Activated CD8-positive, alpha-beta memory T cell treated with anti-CD3 and anti-CD28 coated beads for 36 hours (primary cell): Measurements from ENCODE around the gene MICAL3. TPM values are rescaled to one million over a fixed set of nuclear protein-coding genes. Genes with fewer than 3 reads are reported as not detected.
"Not testable (repeated sequence)": the region's sequence is repeated elsewhere in the genome, so short reads cannot be mapped to it uniquely, and the experiment has no call there.

ENCODE experiments used
- CTCF ChIA-PET: fragments of 350-600 bp; sonication (Branson Sonifier 250); formaldehyde crosslinking; loops from one replicate; lab custom pipeline; 2021; ENCODE audit warnings: antibody characterized with exemption; lab: Charles Lee
- POLR2A ChIA-PET: fragments of 350-600 bp; sonication (Branson Sonifier 250); formaldehyde crosslinking; loops from one replicate; lab custom pipeline; 2021; ENCODE audit warnings: antibody characterized with exemption; lab: Charles Lee
- total RNA-seq, 2 experiments: library from RNA; stranded (reverse); gene quantifications; one replicate each; pipeline ENCODE4 v1.2.3, GENCODE V29; 2021

Gene MICAL3
- total RNA-seq, 2 experiments from 2014 or later = 47.1 to 48.6 TPM

DNA sequence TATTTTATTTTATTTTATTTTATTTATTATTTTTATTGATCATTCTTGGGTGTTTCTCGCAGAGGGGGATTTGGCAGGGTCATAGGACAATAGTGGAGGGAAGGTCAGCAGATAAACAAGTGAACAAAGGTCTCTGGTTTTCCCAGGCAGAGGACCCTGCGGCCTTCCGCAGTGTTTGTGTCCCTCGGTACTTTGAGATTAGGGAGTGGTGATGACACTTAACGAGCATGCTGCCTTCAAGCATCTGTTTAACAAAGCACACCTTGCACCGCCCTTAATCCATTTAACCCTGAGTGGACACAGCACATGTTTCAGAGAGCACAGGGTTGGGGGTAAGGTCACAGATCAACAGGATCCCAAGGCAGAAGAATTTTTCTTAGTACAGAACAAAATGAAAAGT, 16.5 kb upstream of the MICAL3 start:
- POLR2A ChIA-PET, CTCF ChIA-PET: not testable (repeated sequence)

DNA sequence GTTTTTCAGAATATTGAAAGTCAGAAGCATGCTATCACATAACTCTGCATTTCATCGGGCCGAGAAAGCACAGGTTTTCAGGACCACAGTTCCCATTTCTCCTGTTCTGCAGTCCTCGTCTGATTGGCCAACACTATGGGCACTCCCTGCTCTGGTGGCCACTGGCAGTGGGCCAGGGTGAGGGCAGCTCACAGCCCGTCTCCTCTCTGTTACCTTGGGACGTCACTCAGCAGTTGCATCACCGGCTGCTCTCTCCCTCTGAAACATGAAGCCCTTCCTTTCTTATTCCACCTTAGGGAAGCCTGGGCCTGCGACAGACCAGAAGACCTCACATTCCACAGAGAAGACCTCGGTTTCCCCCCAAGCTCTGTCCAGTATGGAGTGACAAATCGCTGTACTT, 11.4 kb upstream of the MICAL3 start:
- CTCF ChIA-PET = no interaction called here
- POLR2A ChIA-PET = no interaction called here

DNA sequence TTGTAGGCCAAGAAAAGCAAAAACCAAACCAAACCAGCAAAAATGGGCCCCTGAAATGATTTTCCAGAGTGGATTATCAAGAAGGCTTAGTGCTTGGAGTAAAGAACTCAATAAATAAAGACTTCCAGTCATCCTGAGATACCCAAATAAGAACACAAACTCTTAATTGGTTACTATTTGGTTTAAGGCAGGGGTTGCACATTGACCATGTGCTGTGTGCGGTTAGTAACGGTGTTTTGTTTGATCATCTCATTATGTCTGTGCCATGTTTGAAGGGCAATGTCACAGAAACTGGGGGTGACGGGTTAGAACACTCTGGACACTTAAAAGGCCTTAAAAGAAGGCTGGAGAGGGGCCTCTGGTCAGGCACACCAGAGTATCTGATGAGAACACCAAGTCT, 9.7 kb upstream of the MICAL3 start:
- CTCF ChIA-PET = no interaction called here
- POLR2A ChIA-PET = no interaction called here

DNA sequence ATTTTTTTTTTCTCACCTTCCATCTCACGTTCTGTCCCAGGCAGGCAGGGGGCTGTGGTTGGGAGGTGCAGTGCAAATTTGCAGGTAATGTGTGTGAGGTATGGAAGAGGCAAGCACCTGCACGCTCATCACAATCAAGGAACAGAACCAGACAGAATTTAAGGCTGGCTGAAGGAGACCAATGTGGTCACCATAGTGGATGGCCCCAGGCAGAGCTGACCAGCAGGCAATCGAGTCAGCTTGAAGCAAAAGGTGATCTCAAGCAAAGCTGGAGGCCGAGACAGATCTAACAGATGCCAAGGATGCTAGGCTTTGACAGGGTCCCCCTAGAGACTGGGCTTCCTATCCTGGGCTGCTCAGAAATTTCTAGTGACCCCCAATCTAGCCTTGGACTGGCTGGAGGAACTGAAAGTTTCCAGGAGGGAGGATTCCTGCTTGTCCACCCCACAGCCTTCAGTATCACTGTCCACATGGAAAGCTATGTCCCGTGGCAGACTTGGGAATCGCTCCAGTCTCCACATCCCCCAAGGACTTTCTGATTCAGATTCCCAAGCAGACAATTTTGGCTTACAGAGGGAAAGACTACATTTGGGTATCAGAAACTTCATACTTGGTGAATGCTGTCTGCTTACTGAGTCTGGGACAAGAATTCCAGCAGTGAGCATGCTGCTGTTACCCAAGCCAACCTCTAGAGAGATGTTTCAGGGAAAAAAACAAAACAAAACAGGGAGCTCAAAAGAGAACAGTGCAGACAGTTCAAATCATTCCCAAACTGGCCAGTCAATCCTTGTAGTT, 9.0 kb upstream of the MICAL3 start:
- ChIA-PET CTCF (no interaction called here), POLR2A (no interaction called here)

DNA sequence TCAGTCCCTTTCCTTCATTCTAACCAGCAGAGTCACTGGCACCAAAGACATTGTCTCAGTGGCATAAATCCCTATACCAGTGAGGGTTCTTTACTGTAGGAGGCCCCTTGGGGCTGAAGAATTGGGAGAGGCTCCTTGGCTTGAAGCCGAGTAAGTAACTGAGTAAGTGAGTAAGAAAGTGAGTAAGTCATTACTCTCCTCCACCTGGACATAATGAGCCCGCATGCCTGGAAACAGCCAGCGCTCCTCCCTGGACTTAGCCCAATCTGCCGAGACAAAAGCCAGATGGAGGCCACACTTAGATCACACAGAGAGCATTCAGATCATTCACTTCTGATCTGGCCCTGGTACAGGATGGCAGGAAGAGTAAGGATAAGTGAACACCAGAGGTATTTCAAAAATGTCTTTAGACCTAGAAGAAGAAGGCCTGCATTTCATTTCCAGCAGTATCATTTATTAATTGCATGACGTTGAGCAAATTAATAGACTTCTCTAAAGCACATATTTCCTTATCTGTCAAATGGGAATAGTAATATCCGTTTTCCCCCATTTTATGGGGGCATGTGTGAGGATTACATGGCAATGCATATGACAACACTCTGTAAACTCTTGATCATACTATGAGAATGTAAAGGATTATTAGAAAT, 8.2 kb upstream of the MICAL3 start:
- ChIA-PET CTCF (no interaction called here), POLR2A (no interaction called here)

DNA sequence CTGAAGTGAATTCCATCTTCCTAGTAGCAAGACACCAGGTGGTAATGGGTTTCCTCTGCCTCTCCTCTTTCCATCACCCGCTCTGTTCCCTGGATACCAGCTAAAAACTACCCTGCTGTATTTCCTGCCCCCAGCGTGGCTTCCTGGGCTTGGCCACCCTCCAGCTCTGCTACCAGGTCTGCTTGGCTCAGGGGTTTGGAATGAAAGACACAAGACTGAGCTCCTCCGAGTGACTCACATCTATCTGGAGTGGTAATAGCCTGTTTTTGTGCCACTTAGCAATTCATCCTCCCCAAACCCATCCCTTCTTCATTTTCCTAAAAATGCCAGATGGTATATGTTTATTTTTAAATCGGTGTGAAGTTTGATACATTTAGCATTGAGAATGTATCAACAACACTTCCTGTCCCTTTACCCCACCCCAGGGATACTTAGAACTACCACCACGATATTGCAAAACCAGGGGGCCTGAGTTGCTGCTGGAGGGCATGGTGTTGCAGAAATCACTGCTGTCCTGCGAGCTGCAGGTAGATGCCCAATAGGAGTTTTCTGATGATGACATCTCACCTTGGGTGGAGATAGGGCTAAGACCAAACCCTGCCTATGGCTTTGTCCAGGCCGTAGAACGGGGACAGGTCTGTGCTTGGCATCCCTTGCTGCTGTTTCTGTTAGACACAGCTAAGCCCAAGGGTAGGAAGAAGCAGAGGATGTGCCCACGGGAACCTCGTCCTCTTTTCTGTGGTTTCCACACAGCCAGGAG, 7.5 kb upstream of the MICAL3 start:
- ChIA-PET CTCF (interaction anchor here (0.7 kb wide), 1 partner anchor 201 kb away, joined by 3 read pairs; no protein-coding TSS in a partner anchor), POLR2A (interaction anchor here (0.5 kb wide), 1 partner anchor 325 kb away, joined by 8 read pairs; no protein-coding TSS in a partner anchor)

DNA sequence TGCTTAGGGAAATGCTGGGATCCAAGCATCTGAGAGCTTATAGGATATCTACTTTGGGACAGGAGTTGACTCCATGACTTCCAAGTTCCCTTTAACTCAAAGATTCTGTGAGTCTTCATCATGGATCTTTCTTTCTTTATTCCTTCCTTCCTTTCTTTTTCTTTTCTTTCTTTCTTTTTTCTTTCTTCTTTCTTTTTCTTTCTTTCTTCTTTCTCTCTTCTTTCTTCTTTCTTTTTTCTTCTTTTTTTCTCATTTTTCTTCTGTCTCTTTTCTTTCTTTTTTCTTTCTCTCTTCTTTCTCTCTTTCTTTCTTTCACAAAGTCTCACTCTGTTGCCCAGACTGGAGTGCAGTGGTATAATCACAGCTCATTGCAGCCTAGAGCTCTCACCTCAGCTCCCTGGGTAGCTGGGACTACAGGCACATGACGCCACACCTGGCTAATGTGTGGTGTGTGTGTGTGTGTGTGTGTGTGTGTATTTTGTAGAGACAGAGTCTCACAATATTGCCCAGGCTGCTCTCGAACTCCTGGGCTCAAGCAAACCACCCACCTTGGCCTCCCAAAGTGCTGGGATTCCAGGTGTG, 5.4 kb upstream of the MICAL3 start:
- ChIA-PET CTCF (no interaction called here), POLR2A (no interaction called here)

DNA sequence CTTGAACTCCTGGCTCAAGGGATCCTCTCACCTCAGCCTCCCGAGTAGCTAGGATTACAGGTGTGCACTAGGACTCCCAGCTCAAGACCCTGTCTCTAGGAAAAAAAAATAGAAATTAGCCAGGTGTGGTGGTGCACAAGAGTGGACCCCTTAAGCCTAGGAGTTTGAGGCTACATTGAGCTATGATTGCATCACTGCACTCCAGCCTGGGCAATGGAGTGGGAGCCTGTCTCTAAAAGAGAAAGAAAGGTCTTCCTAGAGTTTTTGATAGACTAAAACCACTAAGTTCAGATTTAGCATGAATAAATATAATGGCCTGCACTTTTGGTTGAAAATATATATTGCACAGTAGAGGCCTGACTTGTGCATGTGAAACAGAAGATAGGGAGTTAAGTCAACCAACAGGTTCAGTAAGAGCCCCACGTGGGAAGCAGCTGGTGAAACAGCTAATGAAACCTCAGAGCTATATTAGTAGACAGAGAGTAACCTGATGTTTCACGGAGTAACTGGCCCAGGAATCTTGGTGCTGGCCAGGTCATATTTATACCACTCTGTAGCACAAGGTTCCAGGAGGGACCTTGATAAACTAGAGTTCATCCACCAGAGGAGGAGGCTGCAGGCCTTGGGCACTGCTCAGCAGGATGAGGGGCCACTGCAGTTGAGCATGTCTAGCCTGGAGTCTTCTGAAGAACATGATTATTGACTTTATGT, 4.6 kb upstream of the MICAL3 start:
- CTCF ChIA-PET = interaction anchor here (1.1 to 1.7 kb wide), 2 partner anchors 48 to 199 kb away, joined by 3 to 6 read pairs; partner anchors contain the start of gene PEX26

DNA sequence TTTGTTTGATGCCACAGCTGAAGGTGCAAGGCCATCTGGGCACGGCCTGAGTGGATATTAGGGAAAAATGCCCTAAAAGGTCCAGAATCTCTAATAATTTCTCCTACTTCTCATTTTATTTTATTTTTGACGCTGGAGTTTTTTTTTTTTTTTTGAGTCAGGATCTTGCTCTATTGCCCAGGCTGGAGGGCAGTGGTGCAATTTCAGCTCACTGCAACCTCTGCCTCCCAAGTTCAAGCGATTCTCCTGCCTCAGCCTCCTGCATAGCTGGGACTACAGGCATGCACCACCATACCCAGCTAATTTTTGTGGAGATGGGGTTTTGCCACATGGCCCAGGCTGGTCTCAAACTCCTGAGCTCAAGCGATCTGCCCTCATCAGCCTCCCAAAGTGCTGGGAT, 1.5 kb upstream of the MICAL3 start:
- POLR2A ChIA-PET = not testable (repeated sequence)
- CTCF ChIA-PET = interaction anchor here (1.1 kb wide), 1 partner anchor 196 kb away, joined by 8 read pairs; no protein-coding TSS in a partner anchor

More for the DNA sequence above, 4.6 kb upstream of the MICAL3 start:
- POLR2A ChIA-PET = no interaction called here

DNA sequence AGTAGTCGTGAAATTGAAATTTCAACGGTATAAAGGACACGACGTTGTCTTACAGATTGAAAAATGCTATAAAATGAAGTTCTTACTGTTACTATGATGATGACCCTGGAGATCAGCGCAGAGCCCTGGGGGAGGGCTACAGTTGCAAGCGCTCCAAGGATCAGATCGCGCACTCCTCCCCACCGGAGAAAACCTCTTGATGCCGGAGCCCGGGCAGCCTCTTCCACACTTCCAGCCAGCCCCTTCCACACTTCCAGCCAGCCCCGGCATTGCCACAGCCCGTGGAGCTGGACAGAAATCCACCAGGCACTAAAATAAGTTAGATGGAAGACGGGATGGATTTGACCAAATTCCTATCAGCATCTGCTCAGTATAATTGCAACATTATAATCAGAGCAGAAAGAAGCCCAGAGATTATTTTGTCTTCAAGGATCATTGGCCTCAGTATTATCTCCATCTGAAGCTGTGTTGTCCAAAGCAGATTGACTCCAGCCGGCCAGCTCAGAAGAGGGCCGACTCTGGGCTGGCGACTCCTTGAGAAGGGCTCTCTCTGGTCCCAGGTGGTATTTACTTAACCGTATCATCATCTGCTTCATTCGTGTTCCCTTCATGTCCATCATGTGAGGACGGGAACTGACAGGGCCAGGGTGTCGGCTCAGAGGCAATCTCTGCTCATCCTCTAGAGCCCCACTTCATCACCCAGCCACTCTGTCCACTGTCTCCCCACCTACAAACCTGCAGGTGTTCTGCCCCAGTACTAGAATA, 777 bp upstream of the MICAL3 start:
- ChIA-PET POLR2A (no interaction called here), CTCF (interaction anchor here (1.1 to 3.1 kb wide), 2 partner anchors 195 kb away, joined by 8 to 12 read pairs; no protein-coding TSS in a partner anchor)

DNA sequence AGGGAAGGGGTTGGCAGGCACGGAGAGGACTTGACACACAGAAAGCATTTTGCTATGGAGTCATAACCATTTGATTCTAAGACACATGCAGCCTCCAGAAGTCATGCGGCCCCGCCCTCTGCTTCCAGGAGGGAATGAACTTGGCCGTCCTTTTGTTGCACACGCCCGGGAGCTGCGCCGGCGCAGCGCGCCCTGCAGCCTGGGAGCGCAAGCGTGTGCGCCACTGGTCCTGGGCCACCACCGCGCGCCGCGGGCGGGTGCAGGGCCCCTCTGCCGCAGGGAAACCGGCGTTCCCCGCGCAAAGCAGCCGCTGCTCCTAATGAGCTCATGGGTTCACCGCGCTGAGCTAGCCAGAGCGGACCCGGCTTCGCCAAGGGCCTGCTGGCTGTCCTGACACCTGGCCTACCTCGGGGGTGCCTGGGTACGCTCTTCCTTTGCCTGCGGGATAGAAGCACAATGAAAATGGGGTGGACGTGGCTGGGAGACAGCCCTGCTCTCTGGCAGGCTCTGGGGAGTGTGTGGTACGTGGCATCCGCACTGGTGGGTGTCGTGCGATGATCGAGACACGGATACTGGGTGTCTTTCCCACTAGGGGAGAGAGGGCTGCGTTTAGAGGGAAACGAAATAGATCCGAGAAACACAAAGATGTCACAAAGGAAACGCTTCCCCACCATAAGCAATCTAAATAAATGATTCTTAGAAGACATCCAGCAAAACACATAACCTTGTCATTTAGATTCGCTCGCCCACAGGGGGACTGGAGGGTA, 669 bp downstream of the MICAL3 start:
- ChIA-PET POLR2A (no interaction called here), CTCF (interaction anchor here (1.6 to 3.1 kb wide), 2 partner anchors 11 to 194 kb away, joined by 4 to 12 read pairs; no protein-coding TSS in a partner anchor)

DNA sequence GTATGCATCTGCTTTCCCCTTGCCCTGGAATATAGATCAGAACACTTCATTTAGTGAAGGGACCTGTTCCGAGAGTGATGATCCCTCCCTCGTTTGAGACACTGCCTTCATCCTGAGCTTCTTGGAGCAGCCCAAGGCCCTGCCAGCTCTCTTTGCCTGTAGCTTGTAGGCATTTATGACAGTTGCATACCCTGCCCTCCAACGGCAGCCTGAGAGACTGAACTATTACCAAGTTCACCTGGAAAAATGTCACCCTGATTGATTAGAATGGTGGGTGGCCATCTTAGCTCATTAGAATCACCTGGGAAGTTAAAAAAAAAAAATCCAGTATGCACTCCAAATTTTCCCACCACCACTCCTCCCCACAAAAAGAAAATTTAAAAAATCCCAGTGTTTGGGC, 1.5 kb downstream of the MICAL3 start:
- ChIA-PET CTCF (interaction anchor here (1.6 to 3.1 kb wide), 2 partner anchors 11 to 193 kb away, joined by 4 to 12 read pairs; no protein-coding TSS in a partner anchor), POLR2A (interaction anchor here (0.5 kb wide), 1 partner anchor 839 kb away, joined by 3 read pairs; no protein-coding TSS in a partner anchor)

DNA sequence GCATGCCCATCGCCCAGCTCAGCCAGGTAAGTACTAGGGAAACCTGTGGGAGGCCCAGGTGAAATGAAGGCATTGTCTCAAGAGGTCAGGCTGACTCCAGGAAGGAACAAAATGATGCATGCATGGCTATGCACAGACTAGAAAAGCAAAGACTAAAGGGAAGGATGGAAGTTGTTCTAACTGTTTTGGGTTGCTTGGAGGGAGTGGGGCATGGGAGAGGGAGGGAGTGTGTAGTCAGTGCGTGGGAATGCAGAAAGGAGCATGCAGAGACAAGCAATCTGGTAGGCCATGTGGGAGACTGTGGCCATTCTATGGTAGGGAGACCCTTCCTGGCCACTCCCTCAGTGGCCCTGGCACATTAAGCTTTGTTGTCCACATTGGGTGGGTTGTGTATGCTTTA, 2.9 kb downstream of the MICAL3 start:
- ChIA-PET CTCF (no interaction called here), POLR2A (no interaction called here)

DNA sequence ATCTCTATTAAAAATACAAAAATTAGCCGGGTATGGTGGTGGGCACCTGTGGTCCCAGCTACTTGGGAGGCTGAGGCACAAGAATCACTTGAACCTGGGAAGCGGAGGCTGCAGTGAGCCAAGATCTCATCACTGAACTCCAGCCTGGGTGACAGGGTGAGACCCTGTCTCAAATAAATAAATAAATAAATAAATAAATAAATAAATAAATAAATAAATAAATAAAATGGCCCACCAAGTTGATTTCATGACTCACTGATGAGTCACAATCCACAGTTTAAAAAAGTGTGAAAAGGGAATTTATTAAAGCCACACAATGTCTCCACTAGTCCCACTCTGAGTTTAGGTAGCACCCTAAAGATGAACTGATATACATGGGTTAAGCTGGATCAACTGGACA, 3.6 kb downstream of the MICAL3 start:
- POLR2A ChIA-PET, CTCF ChIA-PET: not testable (repeated sequence)

DNA sequence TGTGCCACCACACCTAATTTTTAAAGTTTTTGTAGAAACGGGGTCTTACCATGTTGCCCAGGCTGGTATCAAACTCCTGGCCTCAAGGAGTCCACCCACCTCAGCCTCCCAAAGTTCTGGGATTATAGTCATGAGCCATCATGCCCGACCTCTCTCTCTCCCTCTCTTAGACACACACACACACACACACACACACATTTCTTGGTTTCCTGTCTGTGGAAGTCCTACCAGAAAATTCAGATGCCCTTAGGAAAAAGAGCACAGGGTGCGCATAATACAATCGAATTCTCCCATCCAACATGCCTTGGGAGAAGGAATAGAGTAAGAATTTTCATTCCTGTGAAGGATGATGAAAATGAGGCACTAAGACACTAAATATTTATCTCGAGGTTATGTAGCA, 10.4 kb downstream of the MICAL3 start:
- ChIA-PET POLR2A (interaction anchor here (0.7 kb wide), 1 partner anchor 23 kb away, joined by 4 read pairs; no protein-coding TSS in a partner anchor), CTCF (no interaction called here)

DNA sequence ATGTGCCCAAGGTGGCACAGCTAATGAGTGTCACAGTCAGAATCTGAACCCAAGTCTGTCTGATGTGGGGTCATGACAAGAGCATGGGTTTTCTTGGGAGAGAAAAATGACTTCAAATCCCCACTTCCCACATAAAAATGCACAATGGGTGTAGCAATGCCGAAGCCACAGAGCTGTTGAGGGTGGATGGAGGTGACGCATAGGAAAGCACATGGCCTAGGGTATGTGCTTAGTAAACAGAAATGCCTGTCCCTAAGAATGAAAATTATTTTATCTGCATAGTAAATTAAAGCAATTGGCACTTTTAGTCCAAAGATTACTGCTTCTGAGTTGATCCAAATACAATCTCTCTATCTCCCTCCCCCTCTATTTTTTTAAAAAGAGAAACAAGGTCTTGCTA, 10.9 kb downstream of the MICAL3 start:
- ChIA-PET CTCF (no interaction called here), POLR2A (interaction anchor here (0.7 kb wide), 1 partner anchor 24 kb away, joined by 4 read pairs; no protein-coding TSS in a partner anchor)

DNA sequence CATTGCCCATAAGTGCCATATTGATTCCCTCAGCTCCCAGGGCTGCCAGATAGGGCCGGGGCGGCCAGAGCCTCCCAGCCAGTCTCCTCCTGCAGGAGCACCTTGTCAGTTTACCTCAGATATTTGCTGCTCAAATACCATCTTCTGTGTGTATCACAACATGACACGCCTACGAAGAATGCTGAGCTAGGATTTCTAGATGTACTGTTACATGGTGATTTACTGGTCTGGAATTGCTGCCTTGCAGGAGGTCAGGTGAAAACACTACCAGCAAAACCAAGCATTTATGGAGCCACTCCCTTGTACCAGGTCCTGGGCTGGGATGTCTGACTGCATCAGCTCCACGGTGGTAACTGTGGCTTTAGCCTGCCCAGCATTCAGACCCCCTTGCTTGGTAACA, 11.8 kb downstream of the MICAL3 start:
- ChIA-PET POLR2A (no interaction called here), CTCF (interaction anchor here (1.0 kb wide), 1 partner anchor 11 kb away, joined by 4 read pairs; no protein-coding TSS in a partner anchor)
